HG03378 (cell line): Measurements from ENCODE around the gene FAM50A.

Experiments used
- ATAC-seq: cut with Tn5 transposase; IDR thresholded peaks from one replicate; pipeline ENCODE4 v1.9.1; 2021; ENCODE audit warnings: mild to moderate bottlenecking, moderate library complexity; ENCODE audit not compliant: unreplicated experiment

The FAM50A gene

DNA sequence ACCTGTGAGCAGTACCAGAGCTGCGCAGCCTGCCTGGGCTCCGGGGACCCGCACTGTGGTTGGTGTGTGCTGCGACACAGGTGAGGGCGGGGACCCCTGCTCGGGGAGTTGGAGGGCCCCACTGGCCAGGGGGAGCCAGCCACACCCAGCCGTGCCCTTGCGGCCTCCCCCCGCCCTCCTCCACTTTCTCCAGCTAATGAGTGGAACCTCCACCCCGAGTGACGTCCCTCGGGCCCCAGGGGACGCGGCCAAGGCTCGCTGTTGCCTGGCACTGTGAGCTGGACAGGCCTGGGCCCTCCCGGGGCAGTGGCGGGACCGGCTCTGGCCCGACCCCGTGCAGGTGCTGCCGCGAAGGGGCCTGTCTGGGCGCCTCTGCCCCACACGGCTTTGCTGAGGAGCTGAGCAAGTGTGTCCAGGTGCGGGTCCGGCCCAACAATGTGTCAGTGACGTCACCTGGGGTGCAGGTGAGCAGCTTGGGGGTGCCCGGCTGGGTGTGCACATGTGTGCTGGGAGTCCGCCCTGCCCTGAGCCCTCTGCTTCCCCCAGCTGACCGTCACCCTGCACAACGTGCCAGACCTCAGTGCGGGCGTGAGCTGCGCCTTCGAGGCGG lies 19.8 kb downstream of the FAM50A start:
- no peak for ATAC-seq

DNA sequence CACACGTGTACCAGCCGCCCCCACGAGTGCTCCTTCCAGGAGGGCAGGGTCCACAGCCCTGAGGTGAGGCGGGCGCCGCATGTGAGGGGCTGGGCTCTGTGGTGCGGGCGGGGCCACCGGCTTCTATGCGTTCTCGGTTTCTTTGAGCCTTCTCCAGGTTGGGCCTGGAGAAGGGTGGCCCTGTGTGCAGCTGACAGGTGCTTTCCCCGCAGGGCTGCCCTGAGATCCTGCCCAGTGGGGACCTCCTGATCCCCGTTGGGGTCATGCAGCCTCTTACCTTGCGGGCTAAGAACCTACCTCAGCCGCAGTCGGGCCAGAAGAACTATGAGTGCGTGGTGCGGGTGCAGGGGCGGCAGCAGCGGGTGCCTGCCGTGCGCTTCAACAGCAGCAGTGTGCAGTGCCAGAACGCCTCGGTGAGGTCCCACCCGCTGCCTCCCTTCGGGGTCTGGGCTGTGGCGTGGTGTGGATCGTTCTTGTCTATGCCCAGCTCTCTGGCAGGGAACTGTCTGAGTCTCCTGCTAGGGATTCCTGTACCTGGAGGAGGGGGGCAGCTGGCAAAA lies 20.9 kb downstream of the FAM50A start:
- ATAC-seq: no peak

DNA sequence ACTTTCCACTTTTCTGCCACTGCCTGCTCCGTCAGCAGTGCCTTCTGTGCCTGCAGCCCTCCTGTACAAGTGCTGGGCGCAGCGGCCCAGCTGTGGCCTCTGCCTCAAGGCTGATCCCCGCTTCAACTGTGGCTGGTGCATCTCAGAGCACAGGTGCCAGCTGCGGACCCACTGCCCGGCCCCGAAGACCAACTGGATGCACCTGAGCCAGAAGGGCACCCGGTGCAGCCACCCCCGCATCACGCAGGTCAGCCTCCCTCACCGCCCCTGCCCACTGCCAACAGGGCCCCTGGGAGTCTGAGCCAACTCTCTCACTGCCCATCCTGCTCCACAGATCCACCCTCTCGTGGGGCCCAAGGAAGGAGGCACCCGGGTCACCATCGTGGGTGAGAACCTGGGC lies 21.7 kb downstream of the FAM50A start:
- ATAC-seq: no peak

DNA sequence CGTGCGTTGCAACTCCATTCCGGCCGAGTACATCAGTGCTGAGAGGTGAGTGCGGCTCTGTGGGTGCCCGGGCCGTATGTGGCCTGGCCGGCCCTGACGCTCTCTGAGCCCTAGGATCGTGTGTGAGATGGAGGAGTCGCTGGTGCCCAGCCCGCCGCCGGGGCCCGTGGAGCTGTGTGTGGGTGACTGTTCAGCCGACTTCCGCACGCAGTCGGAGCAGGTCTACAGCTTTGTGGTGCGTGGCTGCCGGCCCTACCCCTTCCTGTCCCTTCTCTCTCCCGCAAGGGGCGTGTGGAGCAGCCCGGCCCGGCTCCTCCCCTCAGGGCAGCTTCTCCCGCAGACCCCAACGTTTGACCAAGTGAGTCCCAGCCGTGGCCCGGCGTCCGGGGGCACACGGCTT lies 22.1 kb downstream of the FAM50A start:
- ATAC-seq: no peak

DNA sequence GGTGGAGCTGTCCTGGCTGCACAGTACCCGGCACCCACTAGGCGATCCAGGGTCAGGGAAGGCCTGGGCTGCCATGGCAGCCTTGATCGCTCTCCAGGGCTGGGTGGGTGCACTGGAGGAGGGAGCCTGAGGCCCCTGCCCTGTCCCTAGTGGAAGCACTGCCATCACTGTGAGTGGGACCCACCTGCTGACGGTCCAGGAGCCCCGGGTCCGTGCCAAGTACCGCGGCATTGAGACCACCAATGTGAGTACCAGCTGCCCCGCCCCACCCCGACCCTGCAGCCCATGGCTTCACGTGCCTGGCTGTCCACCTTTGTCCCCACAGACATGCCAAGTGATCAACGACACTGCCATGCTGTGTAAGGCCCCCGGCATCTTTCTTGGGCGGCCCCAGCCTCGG lies 23.0 kb downstream of the FAM50A start:
- ATAC-seq: no peak

DNA sequence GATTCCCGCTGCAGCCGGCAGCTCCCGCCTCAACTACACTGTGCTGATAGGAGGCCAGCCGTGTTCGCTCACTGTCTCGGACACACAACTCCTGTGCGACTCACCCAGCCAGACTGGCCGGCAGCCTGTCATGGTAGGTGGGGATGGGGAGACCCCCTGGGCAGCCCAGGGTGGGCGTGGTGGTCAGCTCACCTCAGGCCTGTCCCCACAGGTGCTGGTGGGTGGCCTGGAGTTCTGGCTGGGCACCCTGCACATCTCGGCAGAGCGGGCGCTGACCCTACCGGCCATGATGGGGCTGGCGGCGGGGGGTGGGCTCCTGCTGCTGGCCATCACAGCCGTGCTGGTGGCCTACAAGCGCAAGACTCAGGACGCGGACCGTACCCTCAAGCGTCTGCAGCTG lies 23.6 kb downstream of the FAM50A start:
- no peak for ATAC-seq

DNA sequence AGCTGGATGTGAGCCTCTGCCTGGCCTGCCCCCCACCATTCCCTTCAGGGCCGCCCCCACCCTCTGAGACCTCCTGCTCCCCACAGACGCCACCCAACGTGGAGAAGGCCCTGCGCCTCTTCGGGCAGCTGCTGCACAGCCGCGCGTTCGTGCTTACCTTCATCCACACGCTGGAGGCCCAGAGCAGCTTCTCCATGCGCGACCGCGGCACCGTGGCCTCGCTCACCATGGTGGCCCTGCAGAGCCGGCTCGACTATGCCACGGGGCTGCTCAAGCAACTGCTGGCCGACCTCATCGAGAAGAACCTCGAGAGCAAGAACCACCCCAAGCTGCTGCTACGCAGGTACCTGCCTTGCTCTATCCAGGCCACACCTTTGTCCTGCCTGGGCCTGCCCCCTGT lies 24.3 kb downstream of the FAM50A start:
- ATAC-seq: no peak

DNA sequence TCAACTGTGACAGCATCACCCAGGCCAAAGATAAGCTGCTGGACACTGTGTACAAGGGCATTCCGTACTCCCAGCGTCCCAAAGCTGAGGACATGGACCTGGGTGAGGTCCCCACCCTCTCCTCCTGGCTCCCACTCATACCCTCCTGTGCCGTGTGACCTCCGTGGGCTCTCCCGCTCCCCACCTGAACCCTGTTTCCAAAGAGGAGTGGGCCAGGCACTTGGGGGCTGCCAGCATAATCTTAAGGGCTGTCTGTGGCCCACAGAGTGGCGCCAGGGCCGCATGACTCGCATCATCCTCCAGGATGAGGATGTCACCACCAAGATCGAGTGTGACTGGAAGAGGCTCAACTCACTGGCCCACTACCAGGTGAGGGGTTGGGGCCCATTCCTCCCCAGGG lies 25.2 kb downstream of the FAM50A start:
- no peak for ATAC-seq

DNA sequence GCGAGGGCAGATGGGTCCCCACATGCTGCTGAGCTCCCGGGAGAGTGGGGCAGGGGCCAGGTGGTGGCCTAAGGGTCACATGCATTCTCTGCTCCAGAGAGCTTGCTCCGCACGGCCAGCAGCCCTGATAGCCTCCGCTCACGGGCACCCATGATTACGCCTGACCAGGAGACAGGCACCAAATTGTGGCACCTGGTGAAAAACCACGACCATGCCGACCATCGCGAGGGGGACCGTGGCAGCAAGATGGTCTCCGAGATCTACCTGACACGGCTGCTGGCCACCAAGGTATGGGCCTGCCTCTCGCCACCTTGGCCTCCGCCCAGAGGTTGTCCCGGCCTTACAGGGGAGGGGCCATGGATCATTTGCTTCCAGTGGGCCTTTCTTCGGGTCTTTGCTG lies 25.9 kb downstream of the FAM50A start:
- ATAC-seq: no peak

DNA sequence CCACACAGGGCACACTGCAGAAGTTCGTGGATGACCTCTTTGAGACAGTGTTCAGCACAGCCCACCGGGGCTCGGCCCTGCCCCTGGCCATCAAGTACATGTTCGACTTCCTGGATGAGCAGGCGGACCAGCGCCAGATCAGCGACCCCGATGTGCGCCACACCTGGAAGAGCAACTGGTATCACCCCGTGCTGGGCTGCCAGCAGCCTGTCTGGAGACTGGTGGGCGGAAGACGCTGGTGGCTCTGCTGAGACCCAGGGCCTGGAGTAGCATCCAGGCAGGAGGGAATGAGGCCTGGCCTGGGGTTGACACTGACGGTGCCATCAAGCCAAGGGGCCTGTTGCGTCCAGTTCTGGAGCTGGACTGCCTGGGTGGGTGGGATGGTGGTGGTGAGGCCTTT lies 26.5 kb downstream of the FAM50A start:
- ATAC-seq: no peak

DNA sequence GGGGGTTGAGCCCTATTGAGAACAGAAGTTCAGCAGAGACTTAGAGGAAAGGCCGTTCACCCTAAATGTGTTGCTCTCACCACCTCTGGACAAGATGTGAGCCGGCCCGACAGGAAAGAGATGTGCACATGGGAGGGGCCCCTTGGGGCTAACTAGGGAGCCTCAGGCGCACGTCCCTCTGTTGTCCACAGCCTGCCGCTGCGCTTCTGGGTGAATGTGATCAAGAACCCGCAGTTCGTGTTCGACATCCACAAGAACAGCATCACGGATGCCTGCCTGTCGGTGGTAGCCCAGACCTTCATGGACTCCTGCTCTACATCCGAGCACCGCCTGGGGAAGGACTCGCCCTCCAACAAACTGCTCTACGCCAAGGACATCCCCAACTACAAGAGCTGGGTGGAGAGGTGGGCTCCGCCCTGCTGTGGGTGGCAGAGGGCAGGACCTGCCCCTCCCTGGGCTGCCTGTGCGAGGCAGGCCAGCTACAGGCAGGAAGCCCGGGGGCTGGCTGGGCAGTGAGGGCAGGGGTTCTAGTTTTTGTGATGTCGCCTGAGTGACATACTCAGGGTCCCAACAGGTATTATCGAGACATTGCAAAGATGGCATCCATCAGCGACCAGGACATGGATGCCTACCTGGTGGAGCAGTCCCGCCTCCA lies 27.1 kb downstream of the FAM50A start:
- ATAC-seq: no peak

DNA sequence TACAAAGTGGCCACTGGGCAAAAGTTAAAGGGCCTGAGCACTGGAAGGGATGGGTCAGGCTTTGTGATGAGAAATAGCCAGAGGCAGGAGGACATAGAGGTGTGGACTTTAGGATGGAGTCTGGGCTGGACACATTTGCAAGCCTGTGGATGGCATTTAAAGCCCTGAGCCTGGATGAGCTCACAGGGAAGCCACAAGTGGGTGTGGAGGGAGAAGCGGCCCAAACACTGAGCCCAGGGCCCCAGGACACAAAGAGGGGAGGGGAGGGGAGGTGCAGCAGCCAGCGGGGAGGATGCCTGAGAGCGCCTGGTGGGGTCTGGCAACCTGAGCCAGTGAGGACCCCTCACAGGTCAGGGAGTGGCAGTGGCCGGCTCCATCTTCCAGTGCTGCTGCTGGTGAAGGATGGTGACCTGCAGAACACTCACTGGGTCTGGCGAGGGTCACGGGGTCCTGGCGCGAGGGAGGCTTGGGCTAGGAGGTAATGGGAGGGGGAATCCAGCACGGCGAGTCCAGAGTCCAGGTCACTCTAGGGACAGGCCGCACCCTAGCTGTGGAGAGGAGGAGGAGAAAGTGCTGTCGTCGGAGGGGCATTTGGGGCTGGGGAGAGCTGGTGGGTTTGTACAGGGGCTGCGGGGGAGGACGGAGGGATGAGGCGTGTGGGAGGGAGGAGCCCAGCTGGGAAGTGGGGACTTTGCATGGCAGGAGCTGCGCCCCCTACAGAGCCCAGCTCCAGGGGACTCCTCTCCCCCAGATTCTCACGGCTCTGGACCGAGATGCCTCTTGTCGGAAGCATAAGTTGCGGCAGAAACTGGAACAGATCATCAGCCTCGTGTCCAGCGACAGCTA lies 28.1 kb downstream of the FAM50A start:
- ATAC-seq: no peak

DNA sequence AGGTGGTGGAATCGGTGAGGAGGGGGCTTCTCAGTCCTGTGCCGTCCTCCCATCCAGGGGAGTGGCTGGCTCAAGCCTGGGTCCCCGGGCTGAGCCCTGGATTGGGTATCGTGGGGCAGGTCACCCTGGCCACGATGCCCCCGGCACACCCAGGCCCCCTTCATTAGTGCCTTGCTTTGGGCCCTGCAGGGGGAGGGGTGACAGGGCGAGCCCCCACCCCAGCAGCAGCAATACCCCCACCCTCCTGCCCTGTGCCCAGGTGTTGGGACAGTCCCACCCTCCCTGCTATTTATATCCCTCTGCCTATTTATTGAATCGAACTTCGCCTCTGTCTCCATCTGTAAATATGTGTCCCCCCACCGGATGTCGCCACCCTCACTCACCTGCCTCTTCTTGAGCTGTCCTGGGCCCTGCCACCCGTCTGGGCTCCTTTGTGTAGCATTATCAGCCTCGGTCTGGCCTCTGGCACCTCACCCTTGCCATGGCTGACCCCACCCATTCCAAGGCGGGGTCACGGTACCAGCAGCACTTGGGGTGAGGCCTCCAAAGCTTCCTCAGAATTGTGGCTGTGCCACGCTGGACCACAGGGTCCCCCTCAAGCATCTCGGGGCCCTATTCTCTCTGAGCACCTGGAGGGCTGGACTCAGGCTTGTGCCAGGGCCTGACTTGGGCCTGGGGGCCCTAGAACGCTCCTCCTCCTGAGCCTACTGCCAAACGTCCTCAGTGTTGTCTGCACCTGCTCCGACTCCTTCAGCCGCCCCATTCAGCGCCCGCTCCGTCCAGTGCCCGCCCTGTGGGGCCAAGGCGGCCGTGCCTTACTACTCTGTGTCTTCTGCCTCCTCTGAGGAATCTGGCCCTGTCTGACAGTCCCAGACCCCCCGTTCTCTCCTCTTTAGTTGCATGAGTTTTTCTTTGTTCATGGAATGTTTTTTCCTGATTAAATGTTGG lies 29.0 kb downstream of the FAM50A start:
- no peak for ATAC-seq

DNA sequence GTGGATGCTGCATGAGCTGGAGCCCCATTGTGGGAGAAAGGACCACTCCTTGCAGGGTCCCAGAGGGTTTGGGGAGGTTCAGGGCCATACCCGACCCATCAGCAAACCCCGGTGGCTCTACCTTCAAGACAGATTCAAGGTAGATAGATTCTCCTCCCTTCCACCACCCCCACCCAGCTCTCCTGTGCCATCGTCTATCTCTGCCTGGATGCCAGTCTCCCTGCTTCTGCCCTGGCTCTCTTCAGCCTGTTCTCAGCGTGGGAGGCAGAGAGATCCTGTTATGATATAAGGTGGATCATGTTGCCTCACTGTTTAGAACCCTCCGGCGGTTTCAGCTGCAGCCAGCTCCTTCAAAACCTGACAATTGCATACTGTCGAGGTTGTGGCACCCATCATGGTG lies 29.7 kb downstream of the FAM50A start:
- no peak for ATAC-seq

DNA sequence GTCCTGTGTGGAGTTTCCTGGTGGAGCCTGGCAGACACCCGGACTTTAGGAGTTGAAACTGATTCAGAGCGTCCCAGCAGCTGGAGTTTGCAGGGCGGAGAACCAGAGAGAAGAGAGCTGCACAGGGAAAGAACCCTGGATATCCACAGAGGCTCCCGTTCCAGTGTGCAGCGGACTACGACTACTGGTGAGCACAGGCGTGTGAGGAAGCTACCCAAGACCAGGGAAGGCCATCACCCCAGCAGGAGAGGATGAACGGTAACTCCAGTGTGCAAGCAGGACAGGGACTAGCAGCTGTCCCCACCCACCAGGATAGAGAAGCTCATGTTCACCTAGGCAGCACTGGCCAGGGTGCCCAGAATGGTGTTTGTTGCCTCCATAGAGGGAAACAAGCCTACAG lies 32.9 kb downstream of the FAM50A start:
- no peak for ATAC-seq

DNA sequence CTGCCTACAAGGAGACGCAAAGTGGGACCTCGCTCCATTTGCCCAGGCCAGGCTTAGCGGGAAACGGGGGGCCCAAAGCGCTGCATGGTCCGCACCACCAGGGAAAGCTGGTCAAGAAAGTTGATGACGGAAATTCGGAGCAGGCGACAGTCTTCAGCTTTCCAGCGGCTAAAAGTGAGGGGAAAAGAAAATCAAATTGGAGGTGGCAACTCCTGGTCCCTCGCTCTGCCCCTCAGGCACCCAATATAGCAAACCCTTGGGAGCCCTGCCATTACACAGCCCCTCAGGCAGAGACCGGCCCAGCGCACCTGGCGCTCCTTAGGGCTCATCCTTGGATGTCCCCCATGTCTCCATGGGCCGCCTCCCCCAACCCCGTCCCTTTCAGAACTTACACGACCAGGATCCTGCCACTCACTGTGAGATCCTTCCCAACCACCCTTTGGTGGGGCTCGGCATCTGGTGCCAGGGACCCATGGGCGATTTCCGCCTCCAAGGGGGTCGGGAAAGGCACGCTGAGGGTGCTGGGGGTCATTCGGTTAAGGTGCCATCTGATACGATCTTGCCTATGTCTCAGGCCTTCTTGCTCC lies 34.0 kb downstream of the FAM50A start:
- ATAC-seq: no peak

DNA sequence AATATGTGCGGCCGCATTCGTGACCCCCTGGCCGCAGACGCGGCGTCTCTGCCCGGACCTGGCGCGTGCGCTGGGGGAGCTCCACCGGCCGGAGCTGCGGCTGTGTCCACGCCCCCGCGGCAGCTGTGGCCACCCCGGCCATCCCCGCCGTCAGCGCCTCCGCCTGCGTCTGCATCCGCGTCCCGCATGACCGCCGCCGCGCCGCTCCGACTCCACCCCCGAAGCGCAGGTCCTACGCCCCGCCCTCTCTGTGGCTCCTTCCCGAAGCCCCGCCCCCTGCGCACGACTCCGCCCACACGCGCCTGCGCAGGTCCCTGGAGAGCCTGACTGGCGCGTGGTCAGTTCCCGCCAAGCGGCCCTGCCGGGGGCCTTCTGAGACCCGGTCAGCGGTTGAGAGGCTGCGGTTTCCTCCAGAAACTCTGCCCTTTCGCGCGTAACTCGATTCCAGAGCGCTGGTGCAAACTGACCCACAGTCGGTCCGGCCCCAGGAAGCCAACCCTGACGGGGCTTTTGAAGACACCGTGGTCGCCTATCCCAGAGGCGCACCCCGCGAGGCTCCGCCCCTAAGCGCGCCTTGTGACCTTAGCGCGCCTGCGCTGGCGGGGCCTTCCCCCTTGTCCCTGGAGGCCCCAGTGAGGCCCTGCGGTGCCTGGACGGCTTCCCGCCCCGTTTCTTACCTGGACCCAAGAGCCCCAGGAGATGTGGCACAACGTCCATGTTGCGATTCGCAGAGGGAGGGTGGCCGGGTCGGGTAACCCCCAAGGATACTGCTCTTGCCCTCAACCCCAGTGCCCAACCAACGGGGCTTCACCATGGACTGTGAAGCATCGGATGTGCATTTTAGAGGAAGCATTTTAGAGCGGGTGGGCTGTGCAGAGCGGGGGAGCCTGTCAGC lies 35.0 kb downstream of the FAM50A start, which contains the start of gene LAGE3:
LAGE3 (minus strand) TSS at position 554 of the 895 bp plus-strand sequence; CDS start at position 188, 366 bp downstream.
- peak; percentile 54 for ATAC-seq

DNA sequence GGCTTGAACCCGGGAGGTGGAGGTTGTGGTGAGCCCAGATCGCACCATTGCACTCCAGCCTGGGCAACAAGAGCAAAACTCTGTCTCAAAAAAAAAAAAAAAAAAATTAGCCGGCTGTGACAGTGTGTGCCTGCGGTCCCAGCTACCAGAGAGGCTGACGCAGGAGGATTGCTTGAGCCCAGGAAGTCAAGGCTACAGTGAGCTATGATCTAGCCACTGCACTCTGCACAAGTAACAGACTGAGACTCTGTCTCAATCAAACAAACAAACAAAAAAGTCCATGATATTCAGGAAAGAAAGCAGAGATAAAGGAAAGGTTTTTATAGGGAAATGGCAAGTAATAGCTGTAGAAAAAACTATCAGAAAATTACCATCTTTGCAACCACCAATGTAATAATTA lies 37.3 kb downstream of the FAM50A start:
- ATAC-seq: no peak

DNA sequence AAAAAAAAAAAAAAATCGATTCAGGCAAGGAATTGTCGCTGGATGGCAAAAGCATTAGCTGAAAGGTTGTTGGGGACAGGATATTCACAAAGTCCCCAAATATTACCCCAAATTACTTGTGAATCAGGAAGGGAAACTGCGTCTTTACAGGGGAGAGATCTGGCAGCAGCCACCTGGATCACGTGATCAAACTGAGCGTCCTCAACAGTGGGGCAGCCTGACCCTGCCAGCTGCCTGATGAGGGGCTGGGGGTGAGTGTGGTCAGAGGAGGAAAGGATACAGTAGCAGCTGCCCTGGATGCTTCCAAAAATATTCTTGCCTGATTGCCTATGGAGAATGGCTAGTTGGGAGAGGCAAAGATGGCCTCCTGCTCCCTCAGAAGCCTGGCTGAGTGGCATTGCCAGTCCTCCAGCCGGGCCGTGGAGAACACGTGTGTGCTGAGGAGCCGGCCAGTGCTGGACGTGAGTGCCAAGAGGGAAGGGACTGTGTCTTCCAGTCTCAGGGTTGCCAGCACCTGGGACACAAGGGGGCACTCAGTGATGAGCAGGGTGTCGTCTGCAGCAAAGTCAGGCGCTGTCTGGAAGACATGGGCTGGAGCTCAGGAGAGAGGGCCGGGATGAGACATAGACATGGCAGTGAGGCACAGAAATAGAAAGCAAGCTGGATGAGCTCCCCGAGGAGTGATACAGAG lies 38.1 kb downstream of the FAM50A start:
- ATAC-seq: no peak
